NCI-H524 (cell line): ENCODE data around the gene REPS1.
"Not testable (repeated sequence)": the region's sequence is repeated elsewhere in the genome, so short reads cannot be mapped to it uniquely, and the experiment has no call there.

Experiments used
- DNase-seq, 2 experiments: peaks; one replicate each; lab custom pipeline; 2025; lab: John Stamatoyannopoulos, UW

REPS1 gene

GRCh38 chr6:138987643-138988468, at the start of gene REPS1:
Gene REPS1 (minus strand): TSS chr6:138988253. CDS start chr6:138987682, 571 bp downstream.
- peak; percentile 84 to 95 for DNase-seq

- no peak for DNase-seq
These were observed 49.4 kb upstream of the REPS1 start for GRCh38 chr6:139037490-139037889.

- DNase-seq = no peak
These were observed 42.3 kb upstream of the REPS1 start for GRCh38 chr6:139030228-139030963.

- DNase-seq = peak in 1 of 2 experiments; percentile 40
These were observed 41.6 kb upstream of the REPS1 start for GRCh38 chr6:139029470-139030227.

GRCh38 chr6:139028658-139029469, 40.8 kb upstream of the REPS1 start, which contains the start of gene ABRACL:
Gene ABRACL (plus strand): TSS chr6:139028745. CDS start chr6:139034161, 5,416 bp downstream.
- DNase-seq = peak; percentile 44 to 79

GRCh38 chr6:139028215-139028657, 40.2 kb upstream of the REPS1 start:
- no peak for DNase-seq

GRCh38 chr6:139027620-139028182, 39.6 kb upstream of the REPS1 start:
- peak in 1 of 2 experiments; percentile 31 for DNase-seq

GRCh38 chr6:139025416-139025815, 37.4 kb upstream of the REPS1 start:
- DNase-seq = not testable (repeated sequence)

- no peak for DNase-seq
These were observed 32.6 kb upstream of the REPS1 start for GRCh38 chr6:139020689-139021088.

- DNase-seq = no peak
These were observed 31.7 kb upstream of the REPS1 start for GRCh38 chr6:139019722-139020121.

GRCh38 chr6:139017227-139017626, 29.2 kb upstream of the REPS1 start:
- no peak for DNase-seq

GRCh38 chr6:139016337-139017213, 28.5 kb upstream of the REPS1 start:
- DNase-seq = no peak

- no peak for DNase-seq
These were observed 26.9 kb upstream of the REPS1 start for GRCh38 chr6:139014945-139015344.

- DNase-seq = no peak
These were observed 25.2 kb upstream of the REPS1 start for GRCh38 chr6:139013185-139013800.

GRCh38 chr6:139011980-139012379, 23.9 kb upstream of the REPS1 start:
- DNase-seq = no peak

GRCh38 chr6:139010674-139011073, 22.6 kb upstream of the REPS1 start:
- DNase-seq = no peak

- DNase-seq = no peak
These were observed 20.1 kb upstream of the REPS1 start for GRCh38 chr6:139008117-139008516.

- no peak for DNase-seq
These were observed 19.4 kb upstream of the REPS1 start for GRCh38 chr6:139007428-139007827.

- DNase-seq = no peak
These were observed 18.4 kb upstream of the REPS1 start for GRCh38 chr6:139006477-139006876.
